GM06990 (cell line): ENCODE results near the gene PNPLA7.
"Not testable (repeated sequence)": the region's sequence is repeated elsewhere in the genome, so short reads cannot be mapped to it uniquely, and the experiment has no call there.

Experiments used
- DNase-seq: peaks from one replicate; pipeline ENCODE4 v3.0.0-alpha.2; 2011; ENCODE audit not compliant: insufficient read length; ENCODE audit errors: extremely low read depth
- H3K27me3 ChIP-seq: replicated peaks from 2 replicates; pipeline ENCODE4 v1.6.0; 2011; ENCODE audit warnings: low read length; ENCODE audit not compliant: control insufficient read depth, insufficient read depth
- H3K36me3 ChIP-seq: 2 replicates; pipeline ENCODE4 v1.5.1; 2011; ENCODE audit warnings: low read length; ENCODE audit not compliant: control insufficient read depth, insufficient read depth
- H3K4me3 ChIP-seq: replicated peaks from 2 replicates; pipeline ENCODE4 v1.5.1; 2011; ENCODE audit warnings: low read depth, mild to moderate bottlenecking, control low read depth, low read length
- TF ChIP-seq, protein P1 (sequence below): IDR thresholded peaks from 2 replicates; pipeline ENCODE4 v1.5.1; 2011; ENCODE audit warnings: low read length, control low read depth, mild to moderate bottlenecking, inconsistent platforms; ENCODE audit not compliant: insufficient read depth, poor library complexity, severe bottlenecking

Gene PNPLA7

DNA sequence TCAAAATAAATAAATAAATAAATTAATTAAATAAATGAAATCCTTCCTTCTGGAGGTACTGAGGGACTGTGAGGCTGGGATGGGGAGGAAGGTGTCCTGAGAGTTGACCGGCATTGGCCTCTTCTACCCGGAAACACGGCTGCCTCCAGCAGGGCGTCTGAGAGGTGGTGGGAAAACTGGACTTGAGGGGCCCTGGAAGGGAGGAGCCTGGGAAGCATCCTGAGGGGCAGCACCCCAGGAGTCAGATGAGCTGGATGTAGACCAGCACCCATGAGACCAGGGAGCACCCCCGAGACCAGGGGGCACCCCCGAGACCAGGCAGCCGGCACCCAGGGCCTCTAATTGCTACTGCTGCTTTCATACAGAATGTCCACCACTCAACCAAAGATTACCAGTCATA, 82.3 kb downstream of the PNPLA7 start:
- TF ChIP-seq, protein P1, sequence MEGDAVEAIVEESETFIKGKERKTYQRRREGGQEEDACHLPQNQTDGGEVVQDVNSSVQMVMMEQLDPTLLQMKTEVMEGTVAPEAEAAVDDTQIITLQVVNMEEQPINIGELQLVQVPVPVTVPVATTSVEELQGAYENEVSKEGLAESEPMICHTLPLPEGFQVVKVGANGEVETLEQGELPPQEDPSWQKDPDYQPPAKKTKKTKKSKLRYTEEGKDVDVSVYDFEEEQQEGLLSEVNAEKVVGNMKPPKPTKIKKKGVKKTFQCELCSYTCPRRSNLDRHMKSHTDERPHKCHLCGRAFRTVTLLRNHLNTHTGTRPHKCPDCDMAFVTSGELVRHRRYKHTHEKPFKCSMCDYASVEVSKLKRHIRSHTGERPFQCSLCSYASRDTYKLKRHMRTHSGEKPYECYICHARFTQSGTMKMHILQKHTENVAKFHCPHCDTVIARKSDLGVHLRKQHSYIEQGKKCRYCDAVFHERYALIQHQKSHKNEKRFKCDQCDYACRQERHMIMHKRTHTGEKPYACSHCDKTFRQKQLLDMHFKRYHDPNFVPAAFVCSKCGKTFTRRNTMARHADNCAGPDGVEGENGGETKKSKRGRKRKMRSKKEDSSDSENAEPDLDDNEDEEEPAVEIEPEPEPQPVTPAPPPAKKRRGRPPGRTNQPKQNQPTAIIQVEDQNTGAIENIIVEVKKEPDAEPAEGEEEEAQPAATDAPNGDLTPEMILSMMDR = no peak
- DNase-seq = no peak
- no peak overlapping the region for H3K4me3 ChIP-seq

DNA sequence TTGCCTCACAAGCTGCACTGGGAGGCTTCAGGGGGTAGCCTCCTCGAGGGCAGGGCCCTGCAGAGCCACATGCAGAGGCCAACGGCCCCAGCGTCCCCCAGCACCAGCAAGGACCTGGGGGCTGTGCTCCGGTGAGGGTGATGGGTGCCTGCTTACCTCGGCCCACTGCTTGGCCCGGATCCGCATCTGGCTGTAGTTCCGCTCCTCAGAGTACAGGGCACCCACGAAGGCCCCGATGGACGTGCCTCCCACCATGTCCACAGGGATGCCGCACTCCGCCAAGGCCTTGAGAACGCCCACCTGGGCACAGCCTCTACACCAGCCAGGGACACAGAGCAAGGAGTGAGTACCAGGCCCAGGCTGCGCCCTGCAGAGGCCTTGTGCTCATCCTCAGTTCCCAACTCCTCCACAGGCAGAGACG, 83.0 kb downstream of the PNPLA7 start:
- TF ChIP-seq, protein P1 = no peak
- DNase-seq = no peak
- Histone ChIP-seq H3K36me3 (no peaks in the 10 kb centered on the region), H3K4me3 (no peak overlapping the region), H3K27me3 (no peaks in the 10 kb centered on the region)

More for the DNA sequence above, 82.3 kb downstream of the PNPLA7 start:
- no peaks in the 10 kb centered on the region for H3K27me3 ChIP-seq
- H3K36me3 ChIP-seq = no peaks in the 10 kb centered on the region

DNA sequence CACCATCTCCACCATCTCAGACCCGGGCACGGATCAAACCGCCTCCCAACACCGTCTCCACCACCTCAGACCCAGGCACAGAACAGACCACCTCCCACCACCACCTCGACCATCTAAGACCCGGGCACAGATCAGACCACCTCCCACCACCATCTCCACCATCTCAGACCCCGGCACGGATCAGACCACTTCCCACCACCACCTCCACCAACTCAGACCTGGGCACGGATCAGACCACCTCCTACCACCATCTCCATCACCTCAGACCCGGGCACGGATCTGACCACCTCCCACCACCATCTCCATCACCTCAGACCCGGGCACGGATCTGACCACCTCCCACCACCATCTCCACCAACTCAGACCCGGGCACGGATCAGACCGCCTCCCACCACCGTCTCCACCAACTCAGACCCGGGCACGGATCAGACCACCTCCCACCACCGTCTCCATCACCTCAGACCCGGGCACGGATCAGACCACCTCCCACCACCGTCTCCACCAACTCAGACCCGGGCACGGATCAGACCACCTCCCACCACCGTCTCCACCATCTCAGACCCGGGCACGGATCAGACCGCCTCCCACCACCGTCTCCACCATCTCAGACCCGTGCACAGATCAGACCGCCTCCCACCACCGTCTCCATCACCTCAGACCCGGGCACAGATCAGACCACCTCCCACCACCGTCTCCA, 83.7 kb downstream of the PNPLA7 start:
- not testable (repeated sequence) for H3K36me3 ChIP-seq, H3K4me3 ChIP-seq, DNase-seq, H3K27me3 ChIP-seq

DNA sequence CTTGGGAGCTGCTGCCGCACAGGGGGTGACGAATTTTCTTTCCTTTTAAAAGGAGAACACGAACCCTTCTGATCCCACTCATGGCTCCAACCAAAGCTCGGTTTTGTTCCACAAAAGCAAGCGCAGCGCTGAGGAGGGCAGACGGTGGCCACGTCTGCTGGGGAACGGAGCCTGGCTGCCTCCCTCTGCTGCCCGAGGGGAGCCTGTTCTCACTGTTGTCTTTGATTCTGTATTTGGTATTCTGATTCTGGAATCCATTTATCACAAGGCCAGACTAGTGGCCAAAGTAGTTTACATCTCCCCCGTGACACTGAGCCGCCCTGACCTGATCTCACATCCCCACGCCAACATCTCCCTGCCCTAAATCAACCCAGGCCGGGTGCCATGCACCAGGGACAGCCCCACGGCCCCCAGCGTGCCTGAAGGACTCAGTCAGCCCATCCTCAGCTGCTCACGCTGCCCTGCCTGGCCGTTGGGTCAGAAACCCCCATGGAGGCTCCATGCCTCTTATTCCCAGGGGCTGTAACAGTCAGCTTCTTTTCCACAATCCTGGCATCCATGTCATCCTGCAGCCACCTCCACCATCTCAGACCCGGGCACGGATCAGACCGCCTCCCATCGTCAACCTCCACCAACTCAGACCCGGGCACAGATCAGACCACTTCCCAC, 84.3 kb downstream of the PNPLA7 start:
- H3K27me3 ChIP-seq = no peaks in the 10 kb centered on the region
- H3K4me3 ChIP-seq = no peak overlapping the region
- TF ChIP-seq, protein P1 = no peak
- H3K36me3 ChIP-seq = no peaks in the 10 kb centered on the region
- DNase-seq = no peak

DNA sequence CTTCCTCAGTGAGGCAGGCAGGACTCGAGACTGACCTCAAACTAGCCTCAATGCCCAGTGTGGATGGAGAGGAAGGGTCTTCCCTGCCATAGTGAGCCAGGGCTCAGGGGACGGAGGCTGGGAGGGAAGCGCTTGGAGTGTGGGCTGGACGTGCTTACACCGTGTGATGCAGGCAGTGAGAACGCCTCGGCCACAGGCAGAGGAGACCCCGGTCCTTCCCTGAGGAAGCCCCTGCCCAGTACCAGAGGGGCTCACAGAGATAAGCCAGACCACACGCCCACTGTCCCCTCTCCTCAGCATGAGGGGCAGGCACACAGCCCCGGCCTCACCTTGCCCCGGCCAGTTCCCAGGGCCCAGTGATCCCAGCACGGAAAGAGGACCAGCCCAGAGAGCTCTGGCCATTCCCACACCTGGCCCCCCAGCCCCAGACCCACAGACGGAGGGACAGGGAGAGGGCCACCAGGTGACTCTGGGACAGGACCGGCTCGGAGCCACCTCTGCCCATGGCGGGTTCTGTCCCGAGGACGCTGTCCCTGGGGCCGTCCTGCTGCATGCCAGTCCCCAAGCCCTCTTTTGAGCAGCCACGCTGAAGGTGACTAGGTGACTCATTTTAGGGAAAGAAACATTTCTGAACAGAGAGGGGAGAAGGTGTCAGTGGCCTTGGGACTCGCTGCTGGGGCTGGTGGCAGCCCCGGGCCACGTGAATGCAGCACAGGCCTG, 85.0 kb downstream of the PNPLA7 start:
- TF ChIP-seq, protein P1 = no peak
- Histone ChIP-seq H3K36me3 (no peaks in the 10 kb centered on the region), H3K4me3 (no peak overlapping the region), H3K27me3 (no peaks in the 10 kb centered on the region)
- no peak for DNase-seq
